Kidney (tissue), 14 donors: ENCODE measurements around the gene BTBD9. TPM values are rescaled to one million over a fixed set of nuclear protein-coding genes. Genes with fewer than 3 reads are reported as not detected.

Experiments
- DNase-seq, 5 donors: peaks; one replicate each; pipeline ENCODE4 v3.0.0-alpha.2; 2013 to 2020
- FAIRE-seq: peaks from 2 replicates; lab custom pipeline; 2012; peaks lifted over from hg19 to GRCh38; lab: Jason Lieb, UNC
- H3K27ac ChIP-seq, 2 donors: one replicate each; pipeline ENCODE4 v1.7.0; 2013; ENCODE audit warnings: low read depth in 2 of 2, low read length in 2 of 2, inconsistent platforms in 1 of 2
- H3K27me3 ChIP-seq: one replicate; pipeline ENCODE4 v1.7.1; 2013; ENCODE audit warnings: low read length, inconsistent platforms; ENCODE audit not compliant: control insufficient read depth, insufficient read depth
- H3K36me3 ChIP-seq, 3 donors: one replicate each; pipeline versions ENCODE4 v1.7.0 to v1.7.1; 2013; ENCODE audit warnings: low read length in 3 of 3, control low read depth in 1 of 3, inconsistent platforms in 1 of 3; ENCODE audit not compliant: insufficient read depth in 3 of 3, control insufficient read depth in 2 of 3
- H3K4me1 ChIP-seq, 3 donors: one replicate each; pipeline versions ENCODE4 v1.7.0 to v1.7.1; 2013; ENCODE audit warnings: low read length in 3 of 3, inconsistent platforms in 1 of 3, low read depth in 1 of 3; ENCODE audit not compliant: control insufficient read depth in 2 of 3, insufficient read depth in 2 of 3
- H3K4me3 ChIP-seq, 3 donors: one replicate each; pipeline versions ENCODE4 v1.7.0 to v1.8.1; 2013; ENCODE audit warnings: low read length in 3 of 3, control low read depth in 1 of 3, inconsistent platforms in 1 of 3
- H3K9ac ChIP-seq, 3 donors: one replicate each; pipeline versions ENCODE4 v1.7.0 to v1.7.1; 2013; ENCODE audit warnings: low read length in 3 of 3, control low read depth in 1 of 3, inconsistent platforms in 1 of 3
- H3K9me3 ChIP-seq, 3 donors: one replicate each; pipeline versions ENCODE4 v1.7.0 to v1.7.1; 2013; ENCODE audit warnings: low read length in 3 of 3, control low read depth in 1 of 3, inconsistent platforms in 1 of 3; ENCODE audit not compliant: control insufficient read depth in 2 of 3, insufficient read depth in 1 of 3
- intact Hi-C: fragments of 100-400 bp; cut with DNase I; formaldehyde crosslinking; loops from one replicate; pipeline ENCODE4 v1.11.1; 2022
- polyA plus RNA-seq: library from polyadenylated mRNA; stranded (reverse); fragments of 350-450 nt; fragmentation: Illumina TruSeq; extraction: RNeasy Lipid Tissue Mini Kit (QIAGEN cat#74804); gene quantifications from one replicate; pipeline ENCODE4 v1.2.3, GENCODE V29; 2014; ENCODE audit warnings: low read depth, low replicate concordance; ENCODE audit not compliant: insufficient read depth
- total RNA-seq: library from RNA; stranded (reverse); fragmentation: NEBNext Ultra II Directional; extraction: Animal tissue kit (Norgen Biotek cat#: 25700); gene quantifications from one replicate; pipeline ENCODE4 v1.2.1, GENCODE V29; 2021
- TF ChIP-seq, protein P1 (sequence below): IDR thresholded peaks from 3 replicates; pipeline ENCODE4 v1.5.1; 2012; ENCODE audit warnings: mild to moderate bottlenecking, moderate library complexity, borderline replicate concordance; ENCODE audit not compliant: insufficient read depth; ENCODE audit errors: extremely low read depth
- donor health status: control.
- donor health status: control.
- donor health status: control.
- donor health status: control.
- donor health status: control.
- donor health status: DM: yes; HTN: yes; CAD: no.
- donor health status: Normal renal cell carcinoma (clear cell type).

Gene BTBD9
- total and polyA plus RNA-seq, 2 donors from 2014 or later = 4.2 to 29.9 TPM

DNA sequence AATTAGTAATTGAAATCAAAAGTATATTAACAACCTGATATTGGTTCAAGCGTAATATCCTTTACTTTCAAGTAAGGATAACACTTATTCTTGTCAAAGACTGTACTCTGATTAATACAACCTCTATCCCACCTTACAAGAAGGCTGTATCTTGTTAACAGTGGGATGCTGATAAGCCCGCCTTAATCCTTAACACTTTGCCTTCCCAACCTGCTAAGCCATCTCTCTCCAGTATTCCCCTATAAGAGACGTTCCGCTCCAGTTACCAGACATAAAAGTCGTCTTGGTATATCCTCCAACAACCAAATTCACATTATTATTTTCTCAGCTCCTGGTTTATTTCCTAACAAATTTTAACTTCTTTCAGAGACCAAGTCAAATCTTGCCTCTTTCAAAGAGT is 2.0 kb downstream of the BTBD9 start:
- Histone ChIP-seq H3K27ac (no peak overlapping the region), H3K4me3 (no peak overlapping the region), H3K4me1 (peaks cover 4 to 10% (median 7%) of the 10 kb centered on the region in 3 donors), H3K9me3 (no peaks in the 10 kb centered on the region), H3K36me3 (no peaks in the 10 kb centered on the region), H3K27me3 (no peaks in the 10 kb centered on the region), H3K9ac (no peak overlapping the region)
- DNase-seq (no peak), FAIRE-seq (no peak)
- intact Hi-C loops = no loop called here
- TF ChIP-seq, protein P1, sequence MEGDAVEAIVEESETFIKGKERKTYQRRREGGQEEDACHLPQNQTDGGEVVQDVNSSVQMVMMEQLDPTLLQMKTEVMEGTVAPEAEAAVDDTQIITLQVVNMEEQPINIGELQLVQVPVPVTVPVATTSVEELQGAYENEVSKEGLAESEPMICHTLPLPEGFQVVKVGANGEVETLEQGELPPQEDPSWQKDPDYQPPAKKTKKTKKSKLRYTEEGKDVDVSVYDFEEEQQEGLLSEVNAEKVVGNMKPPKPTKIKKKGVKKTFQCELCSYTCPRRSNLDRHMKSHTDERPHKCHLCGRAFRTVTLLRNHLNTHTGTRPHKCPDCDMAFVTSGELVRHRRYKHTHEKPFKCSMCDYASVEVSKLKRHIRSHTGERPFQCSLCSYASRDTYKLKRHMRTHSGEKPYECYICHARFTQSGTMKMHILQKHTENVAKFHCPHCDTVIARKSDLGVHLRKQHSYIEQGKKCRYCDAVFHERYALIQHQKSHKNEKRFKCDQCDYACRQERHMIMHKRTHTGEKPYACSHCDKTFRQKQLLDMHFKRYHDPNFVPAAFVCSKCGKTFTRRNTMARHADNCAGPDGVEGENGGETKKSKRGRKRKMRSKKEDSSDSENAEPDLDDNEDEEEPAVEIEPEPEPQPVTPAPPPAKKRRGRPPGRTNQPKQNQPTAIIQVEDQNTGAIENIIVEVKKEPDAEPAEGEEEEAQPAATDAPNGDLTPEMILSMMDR = no peak

DNA sequence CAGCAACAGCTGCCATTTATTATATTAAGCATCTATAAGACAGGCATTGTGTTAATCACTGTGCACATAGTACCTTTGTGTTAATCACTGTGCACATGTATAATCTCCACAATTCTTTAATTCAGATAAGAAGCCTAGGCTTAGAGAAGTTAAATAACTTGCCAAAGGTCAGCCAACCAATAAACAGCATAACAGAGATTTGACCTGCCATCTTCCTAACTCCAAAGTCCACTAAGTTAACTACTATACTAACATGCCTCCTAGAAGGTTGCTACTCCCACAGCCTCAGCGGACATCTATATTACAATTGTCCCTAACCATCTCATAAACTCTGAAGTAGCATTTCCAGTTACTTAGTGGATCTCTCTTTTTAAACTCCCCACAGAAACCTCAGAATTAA is 3.7 kb downstream of the BTBD9 start:
- Histone ChIP-seq H3K9ac (no peak overlapping the region), H3K27ac (no peak overlapping the region), H3K36me3 (no peaks in the 10 kb centered on the region), H3K4me1 (peaks cover 4 to 9% (median 6%) of the 10 kb centered on the region in 3 donors), H3K27me3 (no peaks in the 10 kb centered on the region), H3K4me3 (no peak overlapping the region), H3K9me3 (no peaks in the 10 kb centered on the region)
- intact Hi-C loops = no loop called here
- no peak for FAIRE-seq
- TF ChIP-seq, protein P1 = no peak
- DNase-seq = no peak

DNA sequence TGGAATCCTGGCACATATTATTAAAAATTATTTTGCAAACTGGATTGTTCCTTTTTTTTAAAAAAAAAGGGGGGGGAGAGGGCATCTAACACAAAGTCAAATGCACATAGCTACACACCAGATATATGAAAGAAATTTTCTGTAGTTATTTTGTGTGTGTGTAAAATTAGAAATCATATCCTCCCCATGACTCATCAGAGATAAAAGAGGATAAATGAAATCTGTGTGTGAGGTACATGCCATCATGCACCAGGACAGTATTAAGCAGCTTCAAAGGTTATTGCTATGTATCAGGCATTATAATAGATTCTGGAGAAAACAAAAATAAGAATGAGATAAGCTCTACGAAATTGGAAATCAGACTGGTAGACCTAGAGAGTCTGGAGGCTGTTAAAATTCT is 5.2 kb downstream of the BTBD9 start:
- no peak for DNase-seq
- Histone ChIP-seq H3K27ac (no peak overlapping the region), H3K9me3 (no peaks in the 10 kb centered on the region), H3K4me3 (no peak overlapping the region), H3K36me3 (no peaks in the 10 kb centered on the region), H3K9ac (no peak overlapping the region), H3K27me3 (no peaks in the 10 kb centered on the region), H3K4me1 (peaks cover 3 to 4% (median 3%) of the 10 kb centered on the region in 3 donors)
- TF ChIP-seq, protein P1 = no peak
- no peak for FAIRE-seq
- intact Hi-C loops = no loop called here

DNA sequence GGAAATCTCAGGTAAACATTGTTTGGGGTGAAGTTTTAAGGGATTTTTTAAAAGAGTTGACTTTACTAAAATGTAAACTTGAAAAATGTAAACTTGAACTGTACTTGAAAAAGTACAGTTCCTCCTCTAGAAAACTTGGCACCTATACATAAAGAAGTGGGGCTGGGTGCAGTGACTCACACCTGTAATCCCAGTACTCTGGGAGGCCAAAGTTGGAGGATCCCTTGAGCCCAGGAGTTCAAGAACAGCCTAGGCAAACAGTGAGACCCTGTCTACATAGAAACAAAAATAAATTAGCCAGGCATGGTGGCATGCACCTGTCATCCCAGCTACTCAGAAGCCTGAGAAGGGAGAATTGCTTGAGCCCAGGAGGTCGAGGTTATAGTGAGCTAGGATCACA is 7.2 kb downstream of the BTBD9 start:
- H3K4me3 ChIP-seq = no peak overlapping the region
- H3K9me3 ChIP-seq = no peaks in the 10 kb centered on the region
- no peaks in the 10 kb centered on the region for H3K4me1 ChIP-seq
- FAIRE-seq (no peak), DNase-seq (no peak)
- no peaks in the 10 kb centered on the region for H3K36me3 ChIP-seq
- TF ChIP-seq, protein P1 = no peak
- H3K27ac ChIP-seq = no peak overlapping the region
- intact Hi-C loops = no loop called here
- no peaks in the 10 kb centered on the region for H3K27me3 ChIP-seq
- H3K9ac ChIP-seq = no peak overlapping the region
